ENCODE results near the gene CDK16.

Gene CDK16

DNA sequence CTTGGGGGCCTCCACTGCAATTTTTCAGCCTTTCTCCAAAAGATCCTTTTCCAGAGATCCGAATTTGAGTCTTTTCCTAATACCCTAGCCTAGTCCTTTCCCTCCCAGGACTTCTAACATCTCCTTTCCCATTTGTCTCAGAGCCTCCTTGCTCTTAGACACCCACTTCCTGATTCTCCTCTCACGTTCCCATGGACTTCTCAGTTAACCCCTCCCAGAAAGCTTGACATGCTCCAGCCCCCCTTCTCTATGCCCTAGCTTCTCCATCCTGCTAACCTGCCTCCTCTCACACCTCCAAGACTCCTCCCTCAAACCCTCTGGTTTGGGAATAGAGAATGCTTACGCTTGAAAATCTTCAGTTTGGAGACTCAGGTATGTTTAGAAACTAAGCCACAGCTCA, 22.4 kb upstream of the CDK16 start:
- Histone ChIP-seq H3K4me3 (ENCODE audit: low read depth, low read length) (no peak overlapping the region), H3K14ac (ENCODE audit: low read length) (no peak overlapping the region), H3K27ac (ENCODE audit: low read depth, low read length) (no peak overlapping the region), H3K9ac (ENCODE audit: low read length) (no peak overlapping the region), H3K27me3 (ENCODE audit: insufficient read depth, low read length) (no peaks in the 10 kb centered on the region), H3K23ac (ENCODE audit: low read length) (no peak overlapping the region), H3K18ac (ENCODE audit: low read length) (no peak overlapping the region), H4K12ac (ENCODE audit: low read depth, low read length) (no peak overlapping the region), H2AK5ac (ENCODE audit: low read length) (no peak overlapping the region), H3K4me2 (ENCODE audit: low read length) (no peak overlapping the region), H3K4ac (ENCODE audit: low read depth, low read length) (no peak overlapping the region), H2BK120ac (ENCODE audit: insufficient read depth, low read length, poor library complexity) (no peak overlapping the region), H3K4me1 (ENCODE audit: control insufficient read depth in 1 of 2, insufficient read depth in 2 of 2, low read length in 2 of 2) (peaks cover 9 to 29% of the 10 kb centered on the region in 2 experiments), H2AFZ (ENCODE audit: insufficient read depth, low read length, poor library complexity) (no peak overlapping the region), H3K79me1 (ENCODE audit: low read length) (peaks cover 5% of the 10 kb centered on the region), H3K36me3 (ENCODE audit: control insufficient read depth in 1 of 2, insufficient read depth in 2 of 2, low read length in 2 of 2) (peaks cover 28 to 38% of the 10 kb centered on the region in 2 experiments), H2BK12ac (ENCODE audit: low read length) (no peak overlapping the region), H3K79me2 (ENCODE audit: control insufficient read depth, insufficient read depth, low read length, poor library complexity) (peaks cover 18% of the 10 kb centered on the region), H4K8ac (ENCODE audit: low read depth, low read length) (no peak overlapping the region), H3K9me3 (ENCODE audit: insufficient read depth, low read depth, low read length) (no peaks in the 10 kb centered on the region), H4K91ac (ENCODE audit: low read depth, low read length) (no peak overlapping the region), H2BK5ac (ENCODE audit: low read depth, low read length, poor library complexity) (no peak overlapping the region)
- no peak for DNase-seq
- no CpG with 5 or more reads among the region's 3 CpGs for WGBS (ENCODE audit: extremely low coverage, insufficient coverage, insufficient read length)

- Histone ChIP-seq H3K36me3 (ENCODE audit: control insufficient read depth in 1 of 2, insufficient read depth in 2 of 2, low read length in 2 of 2) (peaks cover 42 to 52% of the 10 kb centered on the region in 2 experiments), H4K91ac (ENCODE audit: low read depth, low read length) (no peak overlapping the region), H4K12ac (ENCODE audit: low read depth, low read length) (no peak overlapping the region), H3K23ac (ENCODE audit: low read length) (no peak overlapping the region), H2AK5ac (ENCODE audit: low read length) (no peak overlapping the region), H3K18ac (ENCODE audit: low read length) (no peak overlapping the region), H3K9ac (ENCODE audit: low read length) (no peak overlapping the region), H3K4ac (ENCODE audit: low read depth, low read length) (no peak overlapping the region), H3K79me1 (ENCODE audit: low read length) (peaks cover 5% of the 10 kb centered on the region), H3K27me3 (ENCODE audit: insufficient read depth, low read length) (no peaks in the 10 kb centered on the region), H2BK12ac (ENCODE audit: low read length) (no peak overlapping the region), H2AFZ (ENCODE audit: insufficient read depth, low read length, poor library complexity) (no peak overlapping the region), H3K4me1 (ENCODE audit: control insufficient read depth in 1 of 2, insufficient read depth in 2 of 2, low read length in 2 of 2) (peaks cover 9 to 26% of the 10 kb centered on the region in 2 experiments), H3K9me3 (ENCODE audit: insufficient read depth, low read depth, low read length) (no peaks in the 10 kb centered on the region), H2BK120ac (ENCODE audit: insufficient read depth, low read length, poor library complexity) (no peak overlapping the region), H3K4me2 (ENCODE audit: low read length) (peak overlapping the region; percentile 2), H4K8ac (ENCODE audit: low read depth, low read length) (no peak overlapping the region), H3K4me3 (ENCODE audit: low read depth, low read length) (no peak overlapping the region), H3K79me2 (ENCODE audit: control insufficient read depth, insufficient read depth, low read length, poor library complexity) (peaks cover 18% of the 10 kb centered on the region), H2BK5ac (ENCODE audit: low read depth, low read length, poor library complexity) (no peak overlapping the region), H3K14ac (ENCODE audit: low read length) (no peak overlapping the region), H3K27ac (ENCODE audit: low read depth, low read length) (no peak overlapping the region)
- no CpG with 5 or more reads among the region's 7 CpGs for WGBS (ENCODE audit: extremely low coverage, insufficient coverage, insufficient read length)
- no peak for DNase-seq
These were observed 21.0 kb upstream of the CDK16 start for GRCh38 chrX:47197526-47197925.

GRCh38 chrX:47198026-47198686, 20.3 kb upstream of the CDK16 start:
- H2AK5ac ChIP-seq (ENCODE audit: low read length) = no peak overlapping the region
- H2BK12ac ChIP-seq (ENCODE audit: low read length) = no peak overlapping the region
- H3K4me1 ChIP-seq (ENCODE audit: control insufficient read depth in 1 of 2, insufficient read depth in 2 of 2, low read length in 2 of 2) = peaks cover 9 to 26% of the 10 kb centered on the region in 2 experiments
- H3K23ac ChIP-seq (ENCODE audit: low read length) = no peak overlapping the region
- H3K4me2 ChIP-seq (ENCODE audit: low read length) = no peak overlapping the region
- no peak overlapping the region for H3K14ac ChIP-seq (ENCODE audit: low read length)
- H3K4ac ChIP-seq (ENCODE audit: low read depth, low read length) = no peak overlapping the region
- H3K4me3 ChIP-seq (ENCODE audit: low read depth, low read length) = no peak overlapping the region
- H3K79me1 ChIP-seq (ENCODE audit: low read length) = peaks cover 5% of the 10 kb centered on the region
- no peak overlapping the region for H2BK120ac ChIP-seq (ENCODE audit: insufficient read depth, low read length, poor library complexity)
- no peaks in the 10 kb centered on the region for H3K27me3 ChIP-seq (ENCODE audit: insufficient read depth, low read length)
- H4K8ac ChIP-seq (ENCODE audit: low read depth, low read length) = no peak overlapping the region
- H4K91ac ChIP-seq (ENCODE audit: low read depth, low read length) = no peak overlapping the region
- no peak overlapping the region for H4K12ac ChIP-seq (ENCODE audit: low read depth, low read length)
- peaks cover 18% of the 10 kb centered on the region for H3K79me2 ChIP-seq (ENCODE audit: control insufficient read depth, insufficient read depth, low read length, poor library complexity)
- H2AFZ ChIP-seq (ENCODE audit: insufficient read depth, low read length, poor library complexity) = no peak overlapping the region
- no peak overlapping the region for H3K9ac ChIP-seq (ENCODE audit: low read length)
- H3K18ac ChIP-seq (ENCODE audit: low read length) = no peak overlapping the region
- H2BK5ac ChIP-seq (ENCODE audit: low read depth, low read length, poor library complexity) = no peak overlapping the region
- H3K27ac ChIP-seq (ENCODE audit: low read depth, low read length) = no peak overlapping the region
- no CpG with 5 or more reads among the region's 10 CpGs for WGBS (ENCODE audit: extremely low coverage, insufficient coverage, insufficient read length)
- peak in 1 of 2 donors; percentile 34 for DNase-seq
- H3K36me3 ChIP-seq (ENCODE audit: control insufficient read depth in 1 of 2, insufficient read depth in 2 of 2, low read length in 2 of 2) = peaks cover 48 to 58% of the 10 kb centered on the region in 2 experiments
- no peaks in the 10 kb centered on the region for H3K9me3 ChIP-seq (ENCODE audit: insufficient read depth, low read depth, low read length)

GRCh38 chrX:47198687-47199080, 19.8 kb upstream of the CDK16 start:
- H3K4me3 ChIP-seq (ENCODE audit: low read depth, low read length) = no peak overlapping the region
- WGBS (ENCODE audit: extremely low coverage, insufficient coverage, insufficient read length) = no CpG with 5 or more reads among the region's 15 CpGs
- no peak overlapping the region for H2AK5ac ChIP-seq (ENCODE audit: low read length)
- H4K91ac ChIP-seq (ENCODE audit: low read depth, low read length) = no peak overlapping the region
- H3K79me2 ChIP-seq (ENCODE audit: control insufficient read depth, insufficient read depth, low read length, poor library complexity) = peaks cover 18% of the 10 kb centered on the region
- H3K9me3 ChIP-seq (ENCODE audit: insufficient read depth, low read depth, low read length) = no peaks in the 10 kb centered on the region
- H3K4me2 ChIP-seq (ENCODE audit: low read length) = no peak overlapping the region
- H3K4ac ChIP-seq (ENCODE audit: low read depth, low read length) = no peak overlapping the region
- H3K79me1 ChIP-seq (ENCODE audit: low read length) = peaks cover 4% of the 10 kb centered on the region
- no peak overlapping the region for H3K23ac ChIP-seq (ENCODE audit: low read length)
- H2BK5ac ChIP-seq (ENCODE audit: low read depth, low read length, poor library complexity) = no peak overlapping the region
- H3K18ac ChIP-seq (ENCODE audit: low read length) = no peak overlapping the region
- no peak overlapping the region for H3K27ac ChIP-seq (ENCODE audit: low read depth, low read length)
- H3K36me3 ChIP-seq (ENCODE audit: control insufficient read depth in 1 of 2, insufficient read depth in 2 of 2, low read length in 2 of 2) = peaks cover 53 to 63% of the 10 kb centered on the region in 2 experiments
- H3K27me3 ChIP-seq (ENCODE audit: insufficient read depth, low read length) = no peaks in the 10 kb centered on the region
- H3K4me1 ChIP-seq (ENCODE audit: control insufficient read depth in 1 of 2, insufficient read depth in 2 of 2, low read length in 2 of 2) = peaks cover 9 to 26% of the 10 kb centered on the region in 2 experiments
- H2BK12ac ChIP-seq (ENCODE audit: low read length) = no peak overlapping the region
- DNase-seq = no peak
- no peak overlapping the region for H2AFZ ChIP-seq (ENCODE audit: insufficient read depth, low read length, poor library complexity)
- H3K9ac ChIP-seq (ENCODE audit: low read length) = no peak overlapping the region
- H4K12ac ChIP-seq (ENCODE audit: low read depth, low read length) = no peak overlapping the region
- no peak overlapping the region for H3K14ac ChIP-seq (ENCODE audit: low read length)
- no peak overlapping the region for H4K8ac ChIP-seq (ENCODE audit: low read depth, low read length)
- no peak overlapping the region for H2BK120ac ChIP-seq (ENCODE audit: insufficient read depth, low read length, poor library complexity)

All from trophoblast cell (in vitro differentiated cells and primary cell).